ENCODE measurements around the gene KIT. TPM values are rescaled to one million over a fixed set of nuclear protein-coding genes. Genes with fewer than 3 reads are reported as not detected.
"Not testable (repeated sequence)": the region's sequence is repeated elsewhere in the genome, so short reads cannot be mapped to it uniquely, and the experiment has no call there.

Gene KIT
- under 1 TPM in 1 of 2 experiments, not detected in 1; 0.10 TPM for total RNA-seq

DNA sequence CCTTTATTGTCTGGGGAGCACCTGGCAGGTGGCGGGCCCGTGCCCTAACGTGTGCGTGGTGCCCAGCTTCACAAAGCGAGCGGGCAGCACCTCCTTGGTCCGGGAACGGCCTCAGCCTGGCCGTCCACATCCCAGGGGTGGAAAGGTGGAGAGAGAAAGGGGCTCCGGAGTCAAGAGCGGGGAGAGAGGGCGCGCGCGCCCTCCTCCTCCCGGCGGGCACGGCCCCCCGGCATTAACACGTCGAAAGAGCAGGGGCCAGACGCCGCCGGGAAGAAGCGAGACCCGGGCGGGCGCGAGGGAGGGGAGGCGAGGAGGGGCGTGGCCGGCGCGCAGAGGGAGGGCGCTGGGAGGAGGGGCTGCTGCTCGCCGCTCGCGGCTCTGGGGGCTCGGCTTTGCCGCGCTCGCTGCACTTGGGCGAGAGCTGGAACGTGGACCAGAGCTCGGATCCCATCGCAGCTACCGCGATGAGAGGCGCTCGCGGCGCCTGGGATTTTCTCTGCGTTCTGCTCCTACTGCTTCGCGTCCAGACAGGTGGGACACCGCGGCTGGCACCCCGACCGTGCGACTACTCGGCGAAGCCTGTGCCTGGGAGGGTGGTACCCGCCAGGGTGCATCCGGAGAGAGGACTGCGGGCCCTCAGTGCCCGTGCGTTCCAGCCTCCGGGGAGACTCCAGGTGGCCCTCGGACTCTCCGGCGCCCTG, at the start of gene KIT:
Gene KIT, plus strand, starts transcription at position 407 of the 701 bp plus-strand sequence. Its CDS starts 58 bp downstream, at position 465.
- Mint-ChIP-seq H3K27ac (no peak within 1 kb of the TSS), H3K9me3 (no peaks in the 10 kb centered on the region), H3K4me3 (peak within 1 kb of the TSS; percentile 68), H3K4me1 (ENCODE audit: low read depth) (peaks cover 11% of the 10 kb centered on the region), H3K27me3 (peaks cover 59% of the 10 kb centered on the region), H3K36me3 (no peaks in the 10 kb centered on the region)
- ChIA-PET POLR2A (no interaction called here), CTCF (interaction anchor here (1.7 kb wide), 1 partner anchor 424 kb away, joined by 4 read pairs; no protein-coding TSS in a partner anchor)
- intact Hi-C loops (cut with micrococcal nuclease), result no loop called here
- DNase-seq, result peak; percentile 14

DNA sequence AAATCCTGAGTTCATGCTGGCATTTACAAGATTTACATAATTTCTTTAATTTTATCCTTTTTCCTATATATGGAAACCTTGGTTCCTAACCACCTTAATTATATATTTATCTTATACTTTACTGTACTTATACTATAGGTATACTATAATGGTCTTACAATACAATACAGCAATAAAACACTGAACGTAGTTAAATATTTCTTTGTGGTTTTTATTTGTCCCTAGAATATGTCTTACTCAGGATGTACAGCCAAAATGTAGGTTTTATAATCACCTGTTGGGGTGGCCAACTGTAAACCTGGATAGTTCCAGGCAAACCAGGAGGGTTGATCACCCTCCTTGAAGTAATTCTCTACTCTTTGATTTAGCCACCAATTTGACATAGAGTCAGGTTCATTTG, 48.4 kb upstream of the KIT start:
- intact Hi-C loops (cut with micrococcal nuclease), result no loop called here
- ChIA-PET POLR2A (no interaction called here), CTCF (no interaction called here)
- H3K4me1 Mint-ChIP-seq (ENCODE audit: low read depth), result no peaks in the 10 kb centered on the region
- no peaks in the 10 kb centered on the region for H3K9me3 Mint-ChIP-seq
- no peaks in the 10 kb centered on the region for H3K27me3 Mint-ChIP-seq
- no peak overlapping the region for H3K27ac Mint-ChIP-seq
- H3K36me3 Mint-ChIP-seq, result no peaks in the 10 kb centered on the region
- DNase-seq, result no peak
- no peak overlapping the region for H3K4me3 Mint-ChIP-seq

DNA sequence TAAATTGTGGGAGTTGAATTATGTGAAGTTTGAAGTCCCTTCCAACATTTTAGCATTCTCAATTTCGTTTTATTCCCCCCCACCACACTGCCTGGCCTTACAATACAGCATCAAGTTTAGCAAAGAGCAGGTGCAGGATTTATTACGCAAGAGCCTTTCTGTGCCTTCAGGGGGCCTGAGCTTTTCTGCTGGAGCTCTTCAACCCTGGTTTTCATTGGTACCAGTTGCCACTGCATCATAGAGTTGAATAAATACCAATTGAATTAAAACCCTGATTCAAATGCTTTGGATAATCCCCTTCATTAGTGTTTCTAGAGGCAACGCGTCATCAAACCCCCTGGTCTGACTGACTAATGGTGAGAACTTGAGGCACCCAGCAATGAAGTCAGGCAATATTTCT, 43.6 kb upstream of the KIT start:
- intact Hi-C loops (cut with micrococcal nuclease), result no loop called here
- DNase-seq, result no peak
- Mint-ChIP-seq H3K27me3 (no peaks in the 10 kb centered on the region), H3K9me3 (no peaks in the 10 kb centered on the region), H3K27ac (no peak overlapping the region), H3K4me1 (ENCODE audit: low read depth) (no peaks in the 10 kb centered on the region), H3K4me3 (no peak overlapping the region), H3K36me3 (no peaks in the 10 kb centered on the region)
- ChIA-PET CTCF (no interaction called here), POLR2A (no interaction called here)

DNA sequence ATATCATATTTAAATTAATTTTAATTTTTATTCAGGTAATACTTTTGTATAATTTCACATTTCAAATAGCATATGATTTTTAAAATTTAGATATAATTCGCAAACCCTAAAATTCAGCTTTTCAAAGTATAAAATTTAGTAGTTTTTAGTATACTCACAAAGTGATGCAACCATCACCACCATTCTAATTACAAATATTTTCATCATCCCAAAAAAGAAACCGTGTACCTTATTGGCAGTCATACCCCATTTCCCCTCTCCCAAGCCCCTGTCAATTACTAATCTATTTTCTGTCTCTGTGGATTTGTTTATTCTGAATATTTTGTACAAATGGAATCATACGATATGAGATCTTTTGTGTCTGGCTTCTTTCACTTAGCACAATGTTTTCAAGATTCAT, 37.0 kb upstream of the KIT start:
- H3K4me3 Mint-ChIP-seq, result no peak overlapping the region
- ChIA-PET POLR2A (no interaction called here), CTCF (no interaction called here)
- no peak for DNase-seq
- H3K27ac Mint-ChIP-seq, result no peak overlapping the region
- no peaks in the 10 kb centered on the region for H3K9me3 Mint-ChIP-seq
- H3K4me1 Mint-ChIP-seq (ENCODE audit: low read depth), result no peaks in the 10 kb centered on the region
- intact Hi-C loops (cut with micrococcal nuclease), result no loop called here
- H3K36me3 Mint-ChIP-seq, result no peaks in the 10 kb centered on the region
- H3K27me3 Mint-ChIP-seq, result no peaks in the 10 kb centered on the region

DNA sequence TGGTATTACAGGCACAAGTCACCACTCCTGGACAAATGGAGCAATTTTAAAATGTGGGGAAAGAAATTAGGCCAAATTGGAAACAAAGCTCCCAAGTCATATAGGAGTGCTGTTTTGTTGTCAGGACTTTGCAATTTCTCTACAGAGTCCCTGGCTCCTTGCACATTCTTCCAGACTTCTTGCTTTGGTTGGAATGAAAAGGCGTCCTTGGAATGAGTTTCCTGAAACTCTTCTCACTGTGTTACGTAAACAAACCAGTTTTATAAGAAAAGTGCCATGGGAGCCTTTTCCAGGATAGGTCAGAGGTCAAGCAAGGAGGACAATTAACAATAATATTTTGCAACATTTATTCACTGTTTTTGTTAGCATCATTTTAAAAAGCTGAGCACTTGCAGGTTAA, 32.4 kb upstream of the KIT start:
- Mint-ChIP-seq H3K4me3 (no peak overlapping the region), H3K27me3 (peaks cover 16% of the 10 kb centered on the region), H3K27ac (no peak overlapping the region), H3K9me3 (no peaks in the 10 kb centered on the region), H3K36me3 (no peaks in the 10 kb centered on the region), H3K4me1 (ENCODE audit: low read depth) (no peaks in the 10 kb centered on the region)
- ChIA-PET POLR2A (no interaction called here), CTCF (no interaction called here)
- intact Hi-C loops (cut with micrococcal nuclease), result no loop called here
- no peak for DNase-seq

DNA sequence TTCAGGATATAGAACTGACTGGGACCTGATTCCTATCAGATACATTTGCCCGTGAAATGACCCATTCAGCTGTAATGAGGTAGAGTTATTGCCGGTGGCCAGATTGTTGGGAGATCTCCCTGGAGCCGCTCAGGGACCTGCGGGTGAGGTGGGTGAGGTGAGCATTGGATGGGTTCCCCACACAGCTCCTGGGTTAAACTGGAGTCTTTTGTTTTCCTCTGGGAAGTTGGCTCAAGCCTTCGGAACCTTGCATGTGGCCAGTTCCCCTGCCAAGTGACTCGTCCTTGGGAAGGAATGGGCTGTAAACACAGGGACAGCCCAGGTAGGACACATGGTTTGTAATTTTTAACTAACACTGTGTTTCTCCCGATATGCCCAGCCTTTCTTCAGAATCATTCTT, 31.6 kb upstream of the KIT start:
- H3K9me3 Mint-ChIP-seq, result no peaks in the 10 kb centered on the region
- ChIA-PET CTCF (no interaction called here), POLR2A (no interaction called here)
- no peak overlapping the region for H3K4me3 Mint-ChIP-seq
- H3K27me3 Mint-ChIP-seq, result peaks cover 20% of the 10 kb centered on the region
- intact Hi-C loops (cut with micrococcal nuclease), result no loop called here
- H3K4me1 Mint-ChIP-seq (ENCODE audit: low read depth), result no peaks in the 10 kb centered on the region
- no peak overlapping the region for H3K27ac Mint-ChIP-seq
- H3K36me3 Mint-ChIP-seq, result no peaks in the 10 kb centered on the region
- DNase-seq, result no peak

DNA sequence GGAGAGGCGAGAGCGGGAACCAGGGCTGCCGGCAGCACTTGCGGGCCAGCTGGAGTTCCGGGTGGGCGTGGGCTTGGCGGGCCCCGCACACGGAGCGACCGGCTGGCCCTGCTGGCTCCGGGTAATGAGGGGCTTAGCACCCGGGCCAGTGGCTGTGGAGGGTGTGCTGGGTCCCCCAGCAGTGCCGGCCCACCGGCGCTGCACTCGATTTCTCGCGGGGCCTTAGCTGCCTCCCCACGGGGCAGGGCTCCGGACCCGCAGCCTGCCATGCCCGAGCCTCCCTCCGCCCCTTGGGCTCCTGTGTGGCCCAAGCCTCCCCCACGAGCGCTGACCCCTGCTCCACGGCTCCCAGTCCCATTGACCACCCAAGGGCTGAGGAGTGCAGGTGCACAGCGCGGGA, 25.2 kb upstream of the KIT start:
- Mint-ChIP-seq H3K36me3 (no peaks in the 10 kb centered on the region), H3K27me3 (peaks cover 21% of the 10 kb centered on the region), H3K9me3 (no peaks in the 10 kb centered on the region), H3K27ac (no peak overlapping the region), H3K4me1 (ENCODE audit: low read depth) (peaks cover 5% of the 10 kb centered on the region), H3K4me3 (no peak overlapping the region)
- DNase-seq, result no peak
- intact Hi-C loops (cut with micrococcal nuclease), result no loop called here
- ChIA-PET CTCF (no interaction called here), POLR2A (no interaction called here)

DNA sequence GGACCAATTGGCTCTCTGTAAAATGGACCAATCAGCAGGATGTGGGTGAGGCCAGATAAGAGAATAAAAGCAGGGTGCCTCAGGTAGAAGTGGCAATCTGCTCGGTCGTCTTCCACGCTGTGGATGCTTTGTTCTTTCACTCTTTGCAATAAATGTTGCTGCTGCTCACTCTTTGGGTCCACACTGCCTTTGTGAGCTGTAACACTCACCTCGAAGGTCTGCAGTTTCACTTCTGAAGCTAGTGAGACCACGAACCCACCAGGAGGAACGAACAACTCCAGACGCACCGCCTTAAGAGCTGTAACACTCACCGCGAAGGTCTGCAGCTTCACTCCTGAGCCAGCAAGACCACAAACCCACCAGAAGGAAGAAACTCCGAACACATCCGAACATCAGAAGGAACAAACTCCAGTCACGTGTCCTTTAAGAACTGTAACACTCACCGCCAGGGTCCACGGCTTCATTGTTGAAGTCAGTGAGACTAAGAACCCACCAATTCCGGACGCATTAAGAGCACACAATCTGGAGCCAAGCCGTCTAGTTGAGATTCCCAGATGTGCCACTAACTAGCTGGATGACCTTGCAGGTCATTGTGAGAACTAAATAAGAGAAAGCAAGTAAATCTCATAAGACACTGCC, 24.5 kb upstream of the KIT start:
- H3K27me3 Mint-ChIP-seq, result peaks cover 19% of the 10 kb centered on the region
- H3K4me3 Mint-ChIP-seq; H3K36me3 Mint-ChIP-seq; CTCF ChIA-PET; H3K9me3 Mint-ChIP-seq; H3K4me1 Mint-ChIP-seq (ENCODE audit: low read depth); intact Hi-C loops (cut with micrococcal nuclease); POLR2A ChIA-PET; H3K27ac Mint-ChIP-seq; DNase-seq: not testable (repeated sequence)

DNA sequence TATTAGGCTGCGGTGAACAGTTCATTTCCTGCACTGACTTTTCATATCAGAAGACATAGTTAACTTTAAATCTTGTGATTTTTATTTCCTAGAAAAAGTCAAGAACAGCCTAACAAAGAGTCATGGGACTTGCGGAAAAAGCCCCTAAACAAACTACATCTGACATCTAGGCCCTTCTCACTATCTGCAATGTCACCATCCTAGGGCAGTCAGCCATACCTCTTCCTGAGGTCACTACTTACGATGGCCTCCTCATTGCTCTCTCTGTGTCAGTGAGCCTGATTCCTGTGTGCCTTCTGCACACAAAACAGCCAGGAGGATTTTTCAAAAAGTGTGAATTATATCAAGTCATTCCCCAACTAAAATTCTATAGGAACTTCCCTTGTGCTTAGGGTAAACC, 22.4 kb upstream of the KIT start:
- intact Hi-C loops (cut with micrococcal nuclease), result no loop called here
- ChIA-PET CTCF (no interaction called here), POLR2A (no interaction called here)
- H3K36me3 Mint-ChIP-seq, result no peaks in the 10 kb centered on the region
- H3K4me3 Mint-ChIP-seq, result no peak overlapping the region
- DNase-seq, result no peak
- H3K4me1 Mint-ChIP-seq (ENCODE audit: low read depth), result peaks cover 5% of the 10 kb centered on the region
- peaks cover 12% of the 10 kb centered on the region for H3K27me3 Mint-ChIP-seq
- H3K9me3 Mint-ChIP-seq, result no peaks in the 10 kb centered on the region
- no peak overlapping the region for H3K27ac Mint-ChIP-seq

DNA sequence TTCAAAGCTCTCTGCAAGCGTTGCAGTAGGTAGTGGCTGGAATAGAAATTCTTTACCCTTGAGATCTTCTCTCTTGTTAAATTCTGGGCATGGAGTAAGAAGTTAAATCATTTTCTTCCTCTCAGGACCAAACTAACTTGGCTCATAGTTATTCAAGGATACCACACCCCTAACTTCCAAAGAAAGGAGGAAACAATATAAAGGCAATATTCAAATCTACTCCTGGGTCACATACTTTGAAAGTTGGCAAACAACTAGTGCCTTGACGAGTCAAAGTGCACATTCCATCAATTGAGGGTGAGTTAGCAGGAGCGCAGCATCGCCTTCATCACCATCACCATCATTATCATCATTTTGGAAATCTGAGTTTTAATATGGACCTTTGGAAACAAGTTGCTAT, 20.4 kb upstream of the KIT start:
- CTCF ChIA-PET, result no interaction called here
- Mint-ChIP-seq H3K27me3 (peaks cover 6% of the 10 kb centered on the region), H3K4me3 (no peak overlapping the region), H3K36me3 (no peaks in the 10 kb centered on the region), H3K9me3 (no peaks in the 10 kb centered on the region), H3K27ac (no peak overlapping the region), H3K4me1 (ENCODE audit: low read depth) (peaks cover 5% of the 10 kb centered on the region)
- POLR2A ChIA-PET, result no interaction called here
- intact Hi-C loops (cut with micrococcal nuclease), result no loop called here
- no peak for DNase-seq

DNA sequence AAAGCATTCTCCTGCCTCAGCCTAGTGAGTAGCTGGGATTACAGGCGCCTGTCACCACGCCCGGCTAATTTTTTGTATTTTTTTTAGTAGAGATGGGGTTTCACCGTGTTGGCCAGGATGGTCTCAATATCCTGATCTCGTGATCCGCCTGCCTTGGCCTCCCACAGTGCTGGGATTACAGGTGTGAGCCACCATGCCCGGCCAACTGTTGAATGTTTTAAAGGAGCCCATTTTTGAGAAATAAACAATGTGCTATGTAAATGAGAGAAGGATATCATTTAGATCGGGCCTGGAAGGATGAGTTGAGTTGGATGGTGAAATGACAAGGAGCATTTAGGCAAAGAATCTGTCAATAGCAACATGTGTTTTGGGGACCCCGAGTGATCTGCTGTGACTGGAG, 16.7 kb upstream of the KIT start:
- POLR2A ChIA-PET; H3K4me1 Mint-ChIP-seq (ENCODE audit: low read depth); CTCF ChIA-PET; H3K27ac Mint-ChIP-seq; H3K9me3 Mint-ChIP-seq; intact Hi-C loops (cut with micrococcal nuclease); DNase-seq; H3K4me3 Mint-ChIP-seq; H3K27me3 Mint-ChIP-seq; H3K36me3 Mint-ChIP-seq: not testable (repeated sequence)

DNA sequence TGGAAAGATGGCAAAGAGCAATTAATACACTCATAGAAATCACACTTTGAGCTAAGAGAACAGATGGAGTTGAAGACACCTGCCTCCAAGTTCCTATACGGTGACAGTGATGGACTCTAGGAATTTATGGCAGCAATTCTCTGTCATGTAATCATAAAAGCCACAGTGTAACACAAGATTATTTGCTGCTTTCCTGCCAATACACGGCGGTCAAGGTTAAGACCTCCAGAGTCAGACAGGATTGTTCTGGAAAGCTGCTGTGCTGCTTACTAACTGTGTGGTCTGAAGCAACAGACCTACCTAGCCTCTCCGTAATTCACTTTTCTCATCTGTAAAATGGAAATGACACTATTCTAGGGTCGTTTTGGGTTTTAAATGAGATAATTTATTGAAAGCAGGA, 14.6 kb upstream of the KIT start:
- intact Hi-C loops (cut with micrococcal nuclease), result no loop called here
- H3K27ac Mint-ChIP-seq, result no peak overlapping the region
- no peaks in the 10 kb centered on the region for H3K27me3 Mint-ChIP-seq
- no peaks in the 10 kb centered on the region for H3K36me3 Mint-ChIP-seq
- no peaks in the 10 kb centered on the region for H3K4me1 Mint-ChIP-seq (ENCODE audit: low read depth)
- H3K9me3 Mint-ChIP-seq, result no peaks in the 10 kb centered on the region
- DNase-seq, result no peak
- ChIA-PET POLR2A (no interaction called here), CTCF (no interaction called here)
- H3K4me3 Mint-ChIP-seq, result no peak overlapping the region

DNA sequence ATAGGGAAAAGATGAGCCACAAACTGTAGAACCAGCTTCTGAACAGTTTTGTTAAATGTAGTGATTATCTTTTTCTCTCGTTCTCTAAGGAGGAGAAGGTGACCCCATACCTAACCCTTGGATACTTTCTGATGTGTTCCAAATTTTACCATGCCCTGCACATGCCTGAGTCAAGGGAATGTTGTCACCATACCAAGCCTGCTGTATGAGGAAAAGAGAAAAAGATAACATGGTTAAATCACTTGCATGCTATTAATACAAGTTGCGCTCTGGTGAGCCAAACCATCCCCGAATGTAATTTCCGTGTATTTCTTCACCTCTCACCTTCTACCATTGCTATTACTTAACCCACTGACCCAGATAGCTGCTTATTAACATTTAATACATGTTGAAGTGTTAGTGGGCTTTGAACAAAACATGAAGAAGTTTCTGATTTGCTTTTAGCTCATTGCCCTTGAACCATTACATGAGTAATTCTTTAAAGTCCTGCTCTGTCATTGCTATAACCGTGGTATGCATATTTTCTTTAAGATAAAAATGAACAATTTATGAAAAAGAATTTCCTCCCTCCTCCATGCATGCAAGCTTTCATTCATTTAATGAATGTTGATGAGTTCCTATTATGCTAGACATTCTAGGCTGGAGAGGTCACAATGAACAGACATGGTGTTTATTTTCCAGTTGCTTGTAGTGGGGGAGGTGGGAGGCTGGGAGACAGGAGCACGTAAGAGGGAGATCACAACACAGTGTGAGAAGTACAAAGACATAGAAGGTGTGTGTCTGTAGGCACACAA, 13.6 kb upstream of the KIT start:
- no peak overlapping the region for H3K27ac Mint-ChIP-seq
- no peaks in the 10 kb centered on the region for H3K36me3 Mint-ChIP-seq
- CTCF ChIA-PET, result no interaction called here
- POLR2A ChIA-PET, result no interaction called here
- H3K4me1 Mint-ChIP-seq (ENCODE audit: low read depth), result no peaks in the 10 kb centered on the region
- no peaks in the 10 kb centered on the region for H3K27me3 Mint-ChIP-seq
- DNase-seq, result no peak
- H3K4me3 Mint-ChIP-seq, result no peak overlapping the region
- intact Hi-C loops (cut with micrococcal nuclease), result no loop called here
- H3K9me3 Mint-ChIP-seq, result no peaks in the 10 kb centered on the region
